ENCODE results near the gene ATP13A2.

ATP13A2 gene

GRCh38 chr1:16988210-16988609, 23.5 kb downstream of the ATP13A2 start:
- Histone ChIP-seq H3K27ac (no peak overlapping the region), H3K4me1 (peaks cover 0 to 8% (median 2%) of the 10 kb centered on the region in 4 donors), H3K4me3 (no peak overlapping the region), H3K27me3 (no peaks in the 10 kb centered on the region), H3K9me3 (no peaks in the 10 kb centered on the region), H3K36me3 (peaks cover 31 to 70% (median 64%) of the 10 kb centered on the region in 3 donors)
- TF ChIP-seq CTCF (IDR thresholded peaks at IDR 0.05) = no peak
- intact Hi-C loops (cut with DNase I; ENCODE audit: low total_unique reads) = loop anchor here (5.0 kb wide), 1 partner anchor 1619 kb away; no protein-coding TSS in a partner anchor
- DNase-seq = no peak

- H3K36me3 ChIP-seq = peaks cover 31 to 64% (median 61%) of the 10 kb centered on the region in 3 donors
- peak in 1 of 2 experiments; percentile 15 for TF ChIP-seq CTCF (IDR thresholded peaks at IDR 0.05)
- DNase-seq = no peak
- no peak overlapping the region for H3K27ac ChIP-seq
- intact Hi-C loops (cut with DNase I; ENCODE audit: low total_unique reads) = loop anchor here (5.0 kb wide), 1 partner anchor 1620 kb away; no protein-coding TSS in a partner anchor
- no peaks in the 10 kb centered on the region for H3K9me3 ChIP-seq
- H3K4me3 ChIP-seq = no peak overlapping the region
- peaks cover 0 to 8% (median 2%) of the 10 kb centered on the region in 4 donors for H3K4me1 ChIP-seq
- no peaks in the 10 kb centered on the region for H3K27me3 ChIP-seq
Measured at GRCh38 chr1:16986962-16987361, 24.8 kb downstream of the ATP13A2 start.

GRCh38 chr1:16986560-16986959, 25.2 kb downstream of the ATP13A2 start:
- peaks cover 31 to 60% (median 57%) of the 10 kb centered on the region in 3 donors for H3K36me3 ChIP-seq
- no peaks in the 10 kb centered on the region for H3K9me3 ChIP-seq
- intact Hi-C loops (cut with DNase I; ENCODE audit: low total_unique reads) = loop anchor here (5.0 kb wide), 1 partner anchor 1621 kb away; no protein-coding TSS in a partner anchor
- no peak overlapping the region for H3K4me3 ChIP-seq
- no peak for DNase-seq
- H3K27me3 ChIP-seq = no peaks in the 10 kb centered on the region
- TF ChIP-seq CTCF (IDR thresholded peaks at IDR 0.05) = no peak
- H3K27ac ChIP-seq = no peak overlapping the region
- peaks cover 0 to 8% (median 2%) of the 10 kb centered on the region in 4 donors for H3K4me1 ChIP-seq

- TF ChIP-seq CTCF (IDR thresholded peaks at IDR 0.05) = no peak
- Histone ChIP-seq H3K36me3 (peaks cover 31 to 56% (median 52%) of the 10 kb centered on the region in 3 donors), H3K9me3 (no peaks in the 10 kb centered on the region), H3K4me1 (peaks cover 0 to 8% (median 2%) of the 10 kb centered on the region in 4 donors), H3K4me3 (no peak overlapping the region), H3K27me3 (no peaks in the 10 kb centered on the region), H3K27ac (no peak overlapping the region)
- intact Hi-C loops (cut with DNase I; ENCODE audit: low total_unique reads) = loop anchor here (5.0 kb wide), 1 partner anchor 1621 kb away; no protein-coding TSS in a partner anchor
- DNase-seq = no peak
Measured at GRCh38 chr1:16986113-16986512, 25.6 kb downstream of the ATP13A2 start.

GRCh38 chr1:16984717-16985116, 27.0 kb downstream of the ATP13A2 start:
- no peak overlapping the region for H3K4me3 ChIP-seq
- peaks cover 0 to 19% (median 9%) of the 10 kb centered on the region in 4 donors for H3K4me1 ChIP-seq
- H3K27ac ChIP-seq = peak overlapping the region; percentile 25 to 46
- H3K9me3 ChIP-seq = no peaks in the 10 kb centered on the region
- DNase-seq = peak; percentile 85 to 87
- intact Hi-C loops (cut with DNase I; ENCODE audit: low total_unique reads) = loop anchor here (5.0 kb wide), 1 partner anchor 1623 kb away; no protein-coding TSS in a partner anchor
- TF ChIP-seq CTCF (IDR thresholded peaks at IDR 0.05) = no peak
- H3K27me3 ChIP-seq = no peaks in the 10 kb centered on the region
- peaks cover 23 to 42% (median 40%) of the 10 kb centered on the region in 3 donors for H3K36me3 ChIP-seq

All from tibial artery (tissue), 4 donors.